Activated T-cell treated with anti-CD3 and anti-CD28 coated beads for 4 hours (primary cell): ENCODE measurements around the gene FAM200C.

ENCODE experiments used
- DNase-seq: peaks from one replicate; pipeline ENCODE4 v3.0.0-alpha.2; 2020

Gene FAM200C

GRCh38 chr5:160366230-160366629, 33.6 kb downstream of the FAM200C start:
- DNase-seq: no peak

GRCh38 chr5:160363660-160364395, 36.0 kb downstream of the FAM200C start:
- DNase-seq: no peak

- no peak for DNase-seq
Measured at GRCh38 chr5:160363211-160363610, 36.6 kb downstream of the FAM200C start.

DNA sequence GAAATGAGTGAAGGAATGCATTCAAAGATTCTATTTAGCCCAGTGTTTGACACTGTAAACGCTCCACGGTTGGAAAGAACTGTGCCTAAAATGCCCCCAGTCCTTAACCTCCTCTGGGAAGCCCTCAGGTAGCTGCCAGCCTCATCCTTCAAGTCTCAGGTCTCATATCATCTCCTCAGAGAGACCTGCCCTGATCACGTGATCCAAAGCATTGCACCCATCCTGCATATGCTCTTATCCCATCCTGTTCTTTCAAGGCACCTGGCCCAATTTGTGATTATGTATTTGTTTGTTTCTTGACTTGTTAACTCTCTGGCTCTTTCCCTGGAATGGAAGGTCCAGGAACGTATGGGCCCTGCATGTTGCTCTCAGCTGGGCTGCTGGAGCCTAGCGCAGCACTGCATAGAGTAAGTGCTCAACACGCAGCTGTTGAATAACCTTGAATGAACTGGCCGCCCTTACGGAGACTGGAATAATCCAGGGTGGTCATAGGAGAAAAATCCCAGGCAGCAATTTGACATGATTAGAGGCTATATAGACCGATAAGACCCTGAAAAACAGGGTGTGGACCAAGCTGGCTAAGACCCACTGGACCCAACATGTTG, 38.1 kb downstream of the FAM200C start:
- DNase-seq: no peak

GRCh38 chr5:160360310-160360709, 39.5 kb downstream of the FAM200C start:
- no peak for DNase-seq

GRCh38 chr5:160359816-160360215, 40.0 kb downstream of the FAM200C start:
- DNase-seq: no peak

DNA sequence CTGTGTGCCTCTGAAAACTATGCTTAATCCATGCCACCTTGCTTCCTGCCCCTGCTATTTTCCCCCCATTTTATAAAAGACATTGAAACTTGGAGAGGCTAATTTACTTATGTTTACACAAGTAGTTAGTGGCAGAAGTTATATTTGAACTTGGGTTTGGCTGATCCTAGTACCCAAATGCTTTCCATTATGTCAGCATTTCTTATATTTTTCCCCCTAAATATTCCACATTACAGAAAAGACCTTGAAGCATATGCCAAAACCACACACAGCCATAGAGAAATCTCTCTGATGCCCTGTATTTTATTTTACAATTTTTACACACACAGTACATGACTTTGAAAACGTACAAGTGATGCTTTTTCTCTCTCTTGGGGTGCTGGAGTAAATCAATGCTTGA, 40.6 kb downstream of the FAM200C start:
- no peak for DNase-seq

- no peak for DNase-seq
Measured at GRCh38 chr5:160357861-160358411, 41.9 kb downstream of the FAM200C start.

DNA sequence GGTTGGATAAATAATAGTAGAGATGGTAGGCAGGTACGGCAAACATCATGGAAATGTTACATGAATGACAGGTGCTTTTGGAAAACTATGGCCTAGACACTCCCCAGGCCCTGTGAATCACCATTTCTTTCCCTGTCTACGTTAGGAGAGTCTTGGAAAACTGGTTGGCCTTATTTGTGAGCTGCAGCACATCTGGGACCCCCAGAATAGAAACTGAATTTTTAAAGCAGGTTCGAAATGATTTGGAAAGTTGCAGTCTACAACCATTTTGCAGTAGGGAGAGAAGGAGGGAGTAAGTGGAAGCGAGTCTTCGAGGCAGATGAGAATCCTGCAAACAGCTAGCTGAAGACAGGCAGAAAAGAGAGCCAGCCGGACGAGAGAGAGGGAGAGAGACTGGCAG, 42.5 kb downstream of the FAM200C start:
- DNase-seq: no peak

- no peak for DNase-seq
Measured at GRCh38 chr5:160356550-160357347, 43.1 kb downstream of the FAM200C start.

DNA sequence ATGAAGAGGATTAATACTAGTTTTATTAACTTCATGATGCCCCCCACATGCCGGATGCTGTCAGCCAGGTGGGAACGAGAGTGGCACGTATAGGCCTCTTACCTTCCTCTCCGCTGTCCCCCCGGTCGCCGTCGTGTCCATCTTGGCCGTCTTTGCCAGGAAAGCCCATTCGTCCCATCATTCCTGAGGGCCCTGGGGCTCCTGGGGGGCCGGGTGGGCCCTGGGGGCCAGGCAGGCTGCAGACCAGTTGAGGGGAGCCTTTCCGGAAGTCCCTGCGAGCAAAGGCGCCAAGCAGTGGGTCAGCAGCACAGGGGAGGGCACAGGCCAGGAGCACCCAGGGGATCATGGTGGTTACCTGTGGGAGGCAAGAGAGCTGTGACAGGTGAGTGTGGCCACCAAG, 45.2 kb downstream of the FAM200C start:
- DNase-seq: no peak

DNA sequence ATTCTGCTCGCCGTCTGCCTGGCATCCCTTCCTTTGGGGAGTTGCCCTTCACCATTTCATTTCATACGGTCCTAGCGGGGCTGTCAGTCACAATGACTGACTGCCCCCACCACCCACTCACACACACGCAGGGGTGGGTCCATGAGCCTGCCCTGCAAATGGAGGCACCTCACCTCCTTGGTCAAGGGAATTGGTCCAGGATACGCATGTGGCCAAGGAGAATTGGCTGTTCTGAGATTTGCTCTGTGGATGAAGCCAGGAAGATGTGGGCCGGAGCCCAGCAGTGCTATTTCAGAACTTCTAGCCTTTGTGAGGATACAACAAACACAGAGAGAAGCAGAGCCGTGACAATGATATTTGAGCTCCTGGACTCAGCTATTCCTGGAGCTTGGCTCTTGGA, 46.5 kb downstream of the FAM200C start:
- no peak for DNase-seq

DNA sequence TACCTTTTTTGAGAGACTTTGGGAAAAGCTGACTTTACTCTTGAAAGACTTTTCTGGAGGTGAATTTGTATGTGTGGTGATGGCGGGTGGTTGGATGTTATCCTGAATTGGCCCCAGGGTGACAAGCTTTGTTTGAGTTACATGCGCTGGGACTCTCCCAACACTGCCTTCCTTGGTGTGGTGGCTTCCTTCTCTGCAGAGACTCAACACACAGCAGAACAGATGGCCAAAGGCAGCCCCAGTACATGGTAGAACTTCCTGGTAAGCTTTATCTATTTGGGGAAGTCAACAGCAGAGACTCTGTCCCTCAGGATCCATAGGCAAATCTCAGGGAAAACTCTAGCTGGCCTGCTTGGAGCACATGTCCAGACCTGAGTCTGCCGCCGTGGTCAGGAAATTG, 47.5 kb downstream of the FAM200C start:
- DNase-seq: no peak

DNA sequence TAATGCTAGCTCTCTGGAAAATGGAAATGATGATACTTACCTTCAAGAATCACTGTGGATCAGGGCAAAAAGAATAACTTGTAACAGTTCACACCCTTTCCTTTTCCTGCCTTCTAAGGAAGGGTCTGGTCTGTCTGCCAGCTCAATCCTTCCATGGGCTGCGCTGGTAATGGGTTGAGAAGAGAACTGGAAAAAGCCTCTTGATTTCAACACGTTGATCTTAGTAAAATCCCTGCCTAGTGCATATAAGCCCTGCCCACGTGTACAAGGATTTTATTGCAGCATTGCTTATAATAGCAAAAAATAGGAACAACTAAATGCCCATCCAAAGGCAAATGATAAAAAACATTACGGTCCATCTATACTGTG, 49.9 kb downstream of the FAM200C start:
- no peak for DNase-seq

GRCh38 chr5:160349249-160349934, 50.5 kb downstream of the FAM200C start:
- DNase-seq: no peak

- no peak for DNase-seq
Measured at GRCh38 chr5:160348080-160348479, 51.8 kb downstream of the FAM200C start.

DNA sequence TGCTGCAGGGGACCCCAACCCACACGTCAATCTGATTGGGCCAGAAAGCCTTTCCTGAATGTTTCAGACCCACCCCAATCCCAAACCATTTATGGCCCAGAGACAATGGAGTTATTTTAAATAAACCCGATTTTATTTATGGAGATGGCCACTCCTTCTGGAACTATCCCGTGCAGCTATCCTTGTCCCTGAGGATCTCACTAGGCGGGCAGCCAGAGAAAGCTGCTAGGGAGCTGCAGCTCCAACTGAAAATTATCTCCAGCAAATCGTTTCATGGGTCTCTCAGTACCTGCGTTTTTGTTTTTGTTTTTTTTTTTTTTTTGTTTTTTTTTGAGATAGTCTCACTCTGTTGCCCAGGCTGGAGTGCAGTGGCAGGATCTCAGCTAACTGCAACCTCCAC, 52.4 kb downstream of the FAM200C start:
- no peak for DNase-seq
